ENCODE results near the gene TBCE. TPM values are rescaled to one million over a fixed set of nuclear protein-coding genes. Genes with fewer than 3 reads are reported as not detected.

TBCE gene
- total and polyA plus RNA-seq, 2 experiments from 2014 or later = 21.5 to 43.9 TPM

DNA sequence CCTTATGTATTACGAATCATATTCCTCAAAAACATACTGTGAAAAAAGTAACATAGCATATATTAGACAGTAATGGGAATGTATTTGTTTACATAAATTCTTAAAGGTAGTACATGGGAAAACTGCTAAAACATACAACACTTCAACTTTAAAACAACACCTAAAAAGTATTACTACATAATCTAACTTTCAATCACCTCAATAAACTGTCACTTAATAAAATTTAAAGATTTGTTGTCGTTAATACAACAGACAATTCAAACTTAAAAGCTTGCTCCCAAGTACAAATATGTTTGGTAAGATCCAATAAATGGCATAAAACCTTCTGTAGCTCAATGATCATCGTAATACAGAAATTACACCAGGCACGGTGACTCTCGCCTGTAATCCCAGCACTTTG, 42.9 kb upstream of the TBCE start:
- Histone ChIP-seq H3K27ac (no peak overlapping the region), H3K4me2 (peak overlapping the region; percentile 86), H3K9me3 (ENCODE audit: low read depth) (no peaks in the 10 kb centered on the region)

DNA sequence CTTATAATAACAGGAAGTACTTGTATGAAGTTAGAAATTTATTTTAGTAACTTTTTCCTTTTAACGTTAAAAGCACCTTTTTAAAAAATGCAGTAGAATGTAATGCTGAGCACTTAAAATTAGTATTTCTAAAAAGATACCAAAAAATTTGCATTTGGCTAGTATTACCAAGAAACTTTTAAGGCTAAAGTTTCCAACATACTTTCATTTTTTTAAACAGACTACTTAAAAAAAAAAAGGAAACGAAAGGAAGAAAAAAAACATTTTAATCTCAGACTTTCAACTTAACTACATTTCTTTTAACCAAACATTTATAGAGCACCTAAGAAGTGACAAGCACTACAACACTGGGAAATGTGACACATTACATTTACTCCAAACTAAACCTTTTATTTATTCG, 42.1 kb upstream of the TBCE start:
- TF ChIP-seq, protein P1, sequence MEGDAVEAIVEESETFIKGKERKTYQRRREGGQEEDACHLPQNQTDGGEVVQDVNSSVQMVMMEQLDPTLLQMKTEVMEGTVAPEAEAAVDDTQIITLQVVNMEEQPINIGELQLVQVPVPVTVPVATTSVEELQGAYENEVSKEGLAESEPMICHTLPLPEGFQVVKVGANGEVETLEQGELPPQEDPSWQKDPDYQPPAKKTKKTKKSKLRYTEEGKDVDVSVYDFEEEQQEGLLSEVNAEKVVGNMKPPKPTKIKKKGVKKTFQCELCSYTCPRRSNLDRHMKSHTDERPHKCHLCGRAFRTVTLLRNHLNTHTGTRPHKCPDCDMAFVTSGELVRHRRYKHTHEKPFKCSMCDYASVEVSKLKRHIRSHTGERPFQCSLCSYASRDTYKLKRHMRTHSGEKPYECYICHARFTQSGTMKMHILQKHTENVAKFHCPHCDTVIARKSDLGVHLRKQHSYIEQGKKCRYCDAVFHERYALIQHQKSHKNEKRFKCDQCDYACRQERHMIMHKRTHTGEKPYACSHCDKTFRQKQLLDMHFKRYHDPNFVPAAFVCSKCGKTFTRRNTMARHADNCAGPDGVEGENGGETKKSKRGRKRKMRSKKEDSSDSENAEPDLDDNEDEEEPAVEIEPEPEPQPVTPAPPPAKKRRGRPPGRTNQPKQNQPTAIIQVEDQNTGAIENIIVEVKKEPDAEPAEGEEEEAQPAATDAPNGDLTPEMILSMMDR (IDR thresholded peaks at IDR 0.05; ENCODE audit: poor library complexity) = no peak
- TF ChIP-seq EZH2 (IDR thresholded peaks at IDR 0.05; ENCODE audit: borderline replicate concordance) (no peak), EZH2phosphoT487 (IDR thresholded peaks at IDR 0.05; ENCODE audit: low read depth, severe bottlenecking, unreplicated experiment) (no peak)
- no peaks in the 10 kb centered on the region for H3K36me3 ChIP-seq (replicated peaks; ENCODE audit: insufficient read depth, low read depth)
- H3K79me2 ChIP-seq = peaks cover 82% of the 10 kb centered on the region
- H3K4me3 ChIP-seq = no peak overlapping the region
- DNase-seq (ENCODE audit: low spot score) = no peak
- WGBS (ENCODE audit: low lambda C conversion rate, missing lambda C conversion rate) = 73% methylated on average over 3 of the region's 3 CpGs
- H3K27ac ChIP-seq = no peak overlapping the region
- no peaks in the 10 kb centered on the region for H3K9me2 ChIP-seq (replicated peaks; ENCODE audit: insufficient read depth)
- H3K27me3 ChIP-seq = no peaks in the 10 kb centered on the region
- H3K4me1 ChIP-seq (ENCODE audit: insufficient read depth) = peaks cover 23% of the 10 kb centered on the region
- no peaks in the 10 kb centered on the region for H3K9me3 ChIP-seq (ENCODE audit: low read depth)
- H2AFZ ChIP-seq = no peak overlapping the region
- H3K4me2 ChIP-seq = peak overlapping the region; percentile 86
- peaks cover 75% of the 10 kb centered on the region for H4K20me1 ChIP-seq (ENCODE audit: insufficient read depth, poor library complexity, severe bottlenecking)

More for the DNA sequence above, 42.9 kb upstream of the TBCE start:
- no peak for DNase-seq (ENCODE audit: low spot score)
- TF ChIP-seq EZH2 (IDR thresholded peaks at IDR 0.05; ENCODE audit: borderline replicate concordance) = no peak
- no peak for TF ChIP-seq EZH2phosphoT487 (IDR thresholded peaks at IDR 0.05; ENCODE audit: low read depth, severe bottlenecking, unreplicated experiment)
- TF ChIP-seq, protein P1 (IDR thresholded peaks at IDR 0.05; ENCODE audit: poor library complexity) = no peak
- Histone ChIP-seq H3K36me3 (replicated peaks; ENCODE audit: insufficient read depth, low read depth) (no peaks in the 10 kb centered on the region), H2AFZ (no peak overlapping the region), H3K79me2 (peaks cover 85% of the 10 kb centered on the region), H3K4me1 (ENCODE audit: insufficient read depth) (peaks cover 20% of the 10 kb centered on the region), H3K4me3 (no peak overlapping the region), H3K27me3 (no peaks in the 10 kb centered on the region), H3K9me2 (replicated peaks; ENCODE audit: insufficient read depth) (no peaks in the 10 kb centered on the region), H4K20me1 (ENCODE audit: insufficient read depth, poor library complexity, severe bottlenecking) (peaks cover 77% of the 10 kb centered on the region)
- WGBS (ENCODE audit: low lambda C conversion rate, missing lambda C conversion rate) = 93% methylated on average over 5 of the region's 5 CpGs

DNA sequence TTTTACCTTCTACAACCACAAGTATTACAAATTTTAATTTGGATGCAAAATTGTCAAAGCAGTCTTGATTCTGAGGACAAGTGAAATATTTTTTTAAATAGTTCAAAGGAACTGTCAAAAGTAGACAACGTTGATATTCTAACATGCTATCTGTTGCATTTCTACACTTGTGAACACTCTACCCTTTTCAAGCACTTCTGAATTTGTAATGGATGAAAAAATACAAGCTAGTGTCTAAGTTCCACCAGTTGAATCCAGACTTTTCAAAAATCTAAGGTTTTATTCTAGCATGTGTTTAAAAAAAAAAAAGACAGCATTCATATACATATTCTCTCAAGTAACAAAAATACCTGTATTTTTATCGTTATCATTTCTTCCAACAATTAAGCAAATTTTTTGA, 41.4 kb upstream of the TBCE start:
- 62% methylated on average over 2 of the region's 2 CpGs for WGBS (ENCODE audit: low lambda C conversion rate, missing lambda C conversion rate)
- Histone ChIP-seq H3K4me3 (peak overlapping the region; percentile 68), H3K79me2 (peaks cover 82% of the 10 kb centered on the region), H3K27me3 (no peaks in the 10 kb centered on the region), H3K27ac (no peak overlapping the region), H4K20me1 (ENCODE audit: insufficient read depth, poor library complexity, severe bottlenecking) (peaks cover 72% of the 10 kb centered on the region), H3K4me2 (peak overlapping the region; percentile 86), H2AFZ (no peak overlapping the region), H3K36me3 (replicated peaks; ENCODE audit: insufficient read depth, low read depth) (no peaks in the 10 kb centered on the region), H3K9me3 (ENCODE audit: low read depth) (no peaks in the 10 kb centered on the region), H3K9me2 (replicated peaks; ENCODE audit: insufficient read depth) (no peaks in the 10 kb centered on the region), H3K4me1 (ENCODE audit: insufficient read depth) (peaks cover 30% of the 10 kb centered on the region)
- TF ChIP-seq EZH2phosphoT487 (IDR thresholded peaks at IDR 0.05; ENCODE audit: low read depth, severe bottlenecking, unreplicated experiment) (no peak), EZH2 (IDR thresholded peaks at IDR 0.05; ENCODE audit: borderline replicate concordance) (no peak)
- TF ChIP-seq, protein P1 (IDR thresholded peaks at IDR 0.05; ENCODE audit: poor library complexity) = no peak
- no peak for DNase-seq (ENCODE audit: low spot score)

All from hepatocyte (in vitro differentiated cells).